A549 (cell line): ENCODE results near the gene CASK. TPM values are rescaled to one million over a fixed set of nuclear protein-coding genes. Genes with fewer than 3 reads are reported as not detected.
A peak's percentile ranks its signal among the peaks of the same experiment; 100 is the strongest.

Source experiments
- ATAC-seq, 2 experiments: fragments of 200-7000 bp in 1 of 2; fragments of >200 bp in 1 of 2; cut with Nextera tagmentation in 1 of 2; cut with Tn5 transposase in 1 of 2; 3 replicates each; pipeline versions ENCODE4 v1.8.0 to v1.9.1; 2018 to 2020; ENCODE audit warnings: mild to moderate bottlenecking in 1 of 2, moderate library complexity in 1 of 2
- CTCF ChIA-PET: fragments of 300-600 bp; sonication (Branson Sonifier 250); formaldehyde crosslinking; extraction: SDS; loops from one replicate; lab custom pipeline; 2021; ENCODE audit warnings: antibody characterized with exemption, inconsistent platforms; lab: Yijun Ruan, JAX
- POLR2A ChIA-PET: fragments of 350-600 bp; formaldehyde crosslinking; extraction: SDS; loops from one replicate; lab custom pipeline; 2021; ENCODE audit warnings: antibody characterized with exemption, inconsistent platforms; lab: Yijun Ruan, JAX
- DNase-seq, 2 experiments: peaks; one replicate each; pipeline versions ENCODE4 v3.0.0 to v3.0.0-alpha.2; 2011 to 2016; ENCODE audit warnings: low read depth in 1 of 2, low spot score in 1 of 2
- FAIRE-seq: peaks from 2 replicates; lab custom pipeline; 2011; peaks lifted over from hg19 to GRCh38; lab: Jason Lieb, UNC
- H3K27ac ChIP-seq, 2 experiments: fragments of >200 bp; sonication (Bioruptor Twin); formaldehyde crosslinking; 3 replicates each; pipeline ENCODE4 v1.5.1; 2016 to 2017
- H3K4me1 ChIP-seq: fragments of >200 bp; sonication (Bioruptor Twin); formaldehyde crosslinking; 3 replicates; pipeline ENCODE4 v1.6.1; 2016
- H3K4me2 ChIP-seq: fragments of >200 bp; sonication (Bioruptor Twin); formaldehyde crosslinking; 3 replicates; pipeline ENCODE4 v1.6.1; 2016
- H3K4me3 ChIP-seq: fragments of >200 bp; sonication (Bioruptor Twin); formaldehyde crosslinking; 3 replicates; pipeline ENCODE4 v1.5.1; 2016
- H3K9me3 ChIP-seq: fragments of >200 bp; sonication (Bioruptor Twin); formaldehyde crosslinking; 3 replicates; pipeline ENCODE4 v1.6.1; 2016
- CEBPB ChIP-seq, 2 experiments: fragments of >200 bp in 1 of 2; sonication (Bioruptor Twin) in 1 of 2; formaldehyde crosslinking in 1 of 2; IDR thresholded peaks; 2 replicates each; pipeline ENCODE4 v1.6.1; 2012 to 2016
- CHD2 ChIP-seq: fragments of 150-350 bp; IDR thresholded peaks from 2 replicates; pipeline ENCODE4 v1.6.1; 2014; ENCODE audit warnings: low read length; ENCODE audit not compliant: partially characterized antibody
- CHD4 ChIP-seq: fragments of 200-600 bp; sonication (generic); IDR thresholded peaks from 2 replicates; pipeline ENCODE4 v1.6.1; 2016; ENCODE audit warnings: antibody characterized with exemption, mild to moderate bottlenecking, borderline replicate concordance
- EP300 ChIP-seq, 2 experiments: fragments of >200 bp; sonication (Bioruptor Twin); formaldehyde crosslinking; IDR thresholded peaks; 2 replicates in 1 of 2; 3 replicates in 1 of 2; pipeline ENCODE4 v1.6.1; 2016 to 2017
- HDAC2 ChIP-seq: fragments of 200-600 bp; sonication (generic); IDR thresholded peaks from 2 replicates; pipeline ENCODE4 v1.6.1; 2016
- HEYL ChIP-seq: fragments of 250-450 bp; sonication (Bioruptor Pico); IDR thresholded peaks from 2 replicates; pipeline ENCODE4 v1.8.0; 2021; ENCODE audit warnings: mild to moderate bottlenecking, moderate library complexity
- HOXA7 ChIP-seq: fragments of 250-450 bp; sonication (Bioruptor Pico); IDR thresholded peaks from 2 replicates; pipeline ENCODE4 v1.5.0; 2020; ENCODE audit warnings: mild to moderate bottlenecking, moderate library complexity
- JUN ChIP-seq, 2 experiments: fragments of >200 bp; sonication (Bioruptor Twin); formaldehyde crosslinking; IDR thresholded peaks; 2 replicates in 1 of 2; 3 replicates in 1 of 2; pipeline ENCODE4 v1.6.1; 2016 to 2017
- JUNB ChIP-seq: fragments of >200 bp; sonication (Bioruptor Twin); formaldehyde crosslinking; IDR thresholded peaks from 2 replicates; pipeline ENCODE4 v1.6.1; 2016
- KDM1A ChIP-seq: fragments of 200-600 bp; sonication (generic); IDR thresholded peaks from 2 replicates; pipeline ENCODE4 v1.6.1; 2016; ENCODE audit warnings: low read depth, mild to moderate bottlenecking
- MAFK ChIP-seq: fragments of 450-650 bp; IDR thresholded peaks from 2 replicates; pipeline ENCODE4 v1.6.1; 2014; ENCODE audit not compliant: partially characterized antibody
- NR3C1 ChIP-seq: fragments of >200 bp; sonication (Bioruptor Twin); formaldehyde crosslinking; IDR thresholded peaks from 3 replicates; pipeline ENCODE4 v1.6.1; 2017
- POLR2AphosphoS2 ChIP-seq: conservative IDR thresholded peaks from 2 replicates; pipeline ENCODE4 v1.6.1; 2012; ENCODE audit warnings: low read length, improper control_type of control experiment, inconsistent platforms
- SMC3 ChIP-seq: fragments of >200 bp; sonication (Bioruptor Twin); formaldehyde crosslinking; IDR thresholded peaks from 3 replicates; pipeline ENCODE4 v1.6.1; 2018; ENCODE audit warnings: inconsistent platforms
- SREBF2 ChIP-seq: fragments of 450-650 bp; IDR thresholded peaks from 2 replicates; pipeline ENCODE4 v1.6.1; 2014; ENCODE audit warnings: mild to moderate bottlenecking, moderate library complexity
- ZFP36 ChIP-seq: fragments of 450-650 bp; IDR thresholded peaks from 2 replicates; pipeline ENCODE4 v1.6.1; 2014; ENCODE audit warnings: borderline replicate concordance; ENCODE audit not compliant: partially characterized antibody
- ZSCAN20 ChIP-seq: fragments of 250-450 bp; sonication (Bioruptor Pico); IDR thresholded peaks from 2 replicates; pipeline ENCODE4 v1.8.0; 2022; ENCODE audit warnings: mild to moderate bottlenecking, moderate library complexity
- WGBS: methylation state at CpG from one replicate; pipeline ENCODE4 v1.1.6; 2017; ENCODE audit errors: missing lambda C conversion rate; 5-methylcytosine and 5-hydroxymethylcytosine counted together
- polyA plus RNA-seq, 4 experiments: library from polyadenylated mRNA; depleted of rRNA in 3 of 4; stranded (reverse); fragments of >200 nt; fragmentation: RNase III in 1 of 4; extraction: RNeasy Plus Mini Kit Qiagen cat#74134 plus additional on column Dnase treatment in 1 of 4; gene quantifications; 2 replicates in 3 of 4; 3 replicates in 1 of 4; pipeline ENCODE4 v1.2.3, GENCODE V29; 2011 to 2017
- TF ChIP-seq, protein P1 (sequence below): fragments of 250-450 bp; sonication (Bioruptor Pico); IDR thresholded peaks from 2 replicates; pipeline ENCODE4 v1.5.0; 2021; ENCODE audit warnings: mild to moderate bottlenecking, moderate library complexity, borderline replicate concordance
- TF ChIP-seq, protein P2 (sequence below): fragments of 200-600 bp; sonication (generic); IDR thresholded peaks from 2 replicates; pipeline ENCODE4 v1.6.1; 2016; ENCODE audit warnings: antibody characterized with exemption, mild to moderate bottlenecking, moderate library complexity

The CASK gene
- polyA plus RNA-seq, 2 of the 4 experiments (the other 2 are of a cell fraction) = 23.3 to 57.6 TPM

DNA sequence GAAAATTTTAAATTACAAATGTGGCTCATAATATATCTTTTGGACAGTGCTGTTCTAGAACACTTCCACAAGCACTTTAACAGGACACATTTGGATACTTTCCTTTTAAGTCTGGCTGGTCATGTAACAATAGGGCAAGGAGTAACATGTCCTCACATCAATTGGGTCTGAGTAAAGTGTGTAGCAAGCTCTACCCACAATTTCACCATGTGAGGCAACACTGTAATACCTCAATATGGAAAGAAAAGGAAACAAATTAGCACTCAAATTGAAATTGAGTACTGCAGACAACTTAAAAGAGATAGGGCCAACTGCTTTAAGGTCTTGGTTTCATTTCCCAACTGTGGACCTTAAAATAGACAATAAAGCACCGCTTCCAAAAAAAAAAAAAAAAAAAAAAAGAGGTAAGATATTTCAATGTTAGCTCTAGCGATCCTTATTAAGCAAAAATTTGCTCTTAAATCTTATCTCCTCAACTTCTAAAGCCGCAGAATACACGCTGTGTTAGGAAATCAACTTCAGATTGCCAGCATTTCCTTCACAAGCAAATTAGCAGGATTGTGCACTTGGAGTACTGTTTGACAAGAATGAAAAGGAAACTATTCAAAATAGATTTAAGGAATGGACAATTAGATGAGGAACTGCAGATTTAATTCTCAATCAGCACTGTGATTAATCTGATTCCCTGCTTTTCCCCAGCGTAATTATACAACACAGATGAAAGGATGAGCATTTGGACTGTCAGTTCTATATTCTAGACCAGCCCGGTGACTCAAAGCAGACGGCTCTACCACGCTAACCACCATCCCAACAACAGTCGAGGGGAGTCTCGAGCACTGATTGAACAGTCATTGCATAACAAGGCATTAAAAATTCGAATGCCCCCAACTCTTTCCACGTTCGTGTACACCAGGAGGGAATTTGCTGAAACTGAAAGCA lies 1.6 kb downstream of the CASK start:
- FAIRE-seq (peak; percentile 77), ATAC-seq (peak in 1 of 2 experiments; percentile 35; a peak in 2 of 6 replicates), DNase-seq (no peak)
- WGBS = 2% methylated on average over 13 of the region's 13 CpGs
- TF ChIP-seq ZSCAN20 (CRISPR knock-in tag) (no peak), MAFK (no peak), CEBPB (IDR thresholded peaks at IDR 0.05) (0 out of 4 replicates have a peak, but pooled peaks of 1 of the 2 experiments have one; percentile 17)
- TF ChIP-seq, protein P1, sequence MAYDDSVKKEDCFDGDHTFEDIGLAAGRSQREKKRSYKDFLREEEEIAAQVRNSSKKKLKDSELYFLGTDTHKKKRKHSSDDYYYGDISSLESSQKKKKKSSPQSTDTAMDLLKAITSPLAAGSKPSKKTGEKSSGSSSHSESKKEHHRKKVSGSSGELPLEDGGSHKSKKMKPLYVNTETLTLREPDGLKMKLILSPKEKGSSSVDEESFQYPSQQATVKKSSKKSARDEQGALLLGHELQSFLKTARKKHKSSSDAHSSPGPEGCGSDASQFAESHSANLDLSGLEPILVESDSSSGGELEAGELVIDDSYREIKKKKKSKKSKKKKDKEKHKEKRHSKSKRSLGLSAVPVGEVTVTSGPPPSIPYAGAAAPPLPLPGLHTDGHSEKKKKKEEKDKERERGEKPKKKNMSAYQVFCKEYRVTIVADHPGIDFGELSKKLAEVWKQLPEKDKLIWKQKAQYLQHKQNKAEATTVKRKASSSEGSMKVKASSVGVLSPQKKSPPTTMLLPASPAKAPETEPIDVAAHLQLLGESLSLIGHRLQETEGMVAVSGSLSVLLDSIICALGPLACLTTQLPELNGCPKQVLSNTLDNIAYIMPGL (CRISPR knock-in tag) = no peak
- Histone ChIP-seq H3K4me1 (peaks cover 15% of the 10 kb centered on the region; the same call in 2 of the 3 replicates), H3K4me3 (peak overlapping the region; percentile 63), H3K9me3 (no peaks in the 10 kb centered on the region), H3K4me2 (peak overlapping the region; percentile 78), H3K27ac (peak overlapping the region; percentile 90 to 98)
- CTCF ChIA-PET = interaction anchor here (0.6 to 1.0 kb wide), 2 partner anchors 140 to 497 kb away, joined by 3 read pairs; no protein-coding TSS in a partner anchor
- POLR2A ChIA-PET = interaction anchor here (0.6 kb wide), 1 partner anchor 918 kb away, joined by 3 read pairs; no protein-coding TSS in a partner anchor

DNA sequence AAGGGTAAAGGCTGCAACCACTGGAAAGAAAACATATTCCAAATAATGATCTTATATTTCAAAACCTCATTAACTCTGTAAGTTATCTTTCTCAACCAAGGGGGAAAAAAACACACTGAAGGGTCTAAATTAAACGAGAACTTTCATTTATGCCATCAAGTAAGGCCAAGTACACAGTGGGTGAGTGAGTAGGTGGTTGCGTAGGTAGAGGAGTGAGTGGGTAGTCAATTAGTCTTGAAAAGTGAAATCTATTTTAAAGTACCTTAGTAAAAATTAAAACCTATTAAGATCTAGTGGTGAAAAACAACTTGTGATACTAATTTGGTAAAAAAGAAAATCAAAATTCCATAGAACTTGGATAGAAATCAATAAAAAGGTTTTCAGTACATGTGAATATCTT lies 3.5 kb downstream of the CASK start:
- POLR2A ChIA-PET = no interaction called here
- TF ChIP-seq, protein P2, sequence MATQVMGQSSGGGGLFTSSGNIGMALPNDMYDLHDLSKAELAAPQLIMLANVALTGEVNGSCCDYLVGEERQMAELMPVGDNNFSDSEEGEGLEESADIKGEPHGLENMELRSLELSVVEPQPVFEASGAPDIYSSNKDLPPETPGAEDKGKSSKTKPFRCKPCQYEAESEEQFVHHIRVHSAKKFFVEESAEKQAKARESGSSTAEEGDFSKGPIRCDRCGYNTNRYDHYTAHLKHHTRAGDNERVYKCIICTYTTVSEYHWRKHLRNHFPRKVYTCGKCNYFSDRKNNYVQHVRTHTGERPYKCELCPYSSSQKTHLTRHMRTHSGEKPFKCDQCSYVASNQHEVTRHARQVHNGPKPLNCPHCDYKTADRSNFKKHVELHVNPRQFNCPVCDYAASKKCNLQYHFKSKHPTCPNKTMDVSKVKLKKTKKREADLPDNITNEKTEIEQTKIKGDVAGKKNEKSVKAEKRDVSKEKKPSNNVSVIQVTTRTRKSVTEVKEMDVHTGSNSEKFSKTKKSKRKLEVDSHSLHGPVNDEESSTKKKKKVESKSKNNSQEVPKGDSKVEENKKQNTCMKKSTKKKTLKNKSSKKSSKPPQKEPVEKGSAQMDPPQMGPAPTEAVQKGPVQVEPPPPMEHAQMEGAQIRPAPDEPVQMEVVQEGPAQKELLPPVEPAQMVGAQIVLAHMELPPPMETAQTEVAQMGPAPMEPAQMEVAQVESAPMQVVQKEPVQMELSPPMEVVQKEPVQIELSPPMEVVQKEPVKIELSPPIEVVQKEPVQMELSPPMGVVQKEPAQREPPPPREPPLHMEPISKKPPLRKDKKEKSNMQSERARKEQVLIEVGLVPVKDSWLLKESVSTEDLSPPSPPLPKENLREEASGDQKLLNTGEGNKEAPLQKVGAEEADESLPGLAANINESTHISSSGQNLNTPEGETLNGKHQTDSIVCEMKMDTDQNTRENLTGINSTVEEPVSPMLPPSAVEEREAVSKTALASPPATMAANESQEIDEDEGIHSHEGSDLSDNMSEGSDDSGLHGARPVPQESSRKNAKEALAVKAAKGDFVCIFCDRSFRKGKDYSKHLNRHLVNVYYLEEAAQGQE = no peak
- H3K4me3 ChIP-seq = no peak overlapping the region
- no peak overlapping the region for H3K4me2 ChIP-seq
- FAIRE-seq (no peak), ATAC-seq (no peak), DNase-seq (no peak)
- no peak overlapping the region for H3K27ac ChIP-seq
- CTCF ChIA-PET = no interaction called here
- H3K4me1 ChIP-seq = peaks cover 15% of the 10 kb centered on the region; the same call in 2 of the 3 replicates
- no peaks in the 10 kb centered on the region for H3K9me3 ChIP-seq
- WGBS = 86% methylated on average over 2 of the region's 2 CpGs

DNA sequence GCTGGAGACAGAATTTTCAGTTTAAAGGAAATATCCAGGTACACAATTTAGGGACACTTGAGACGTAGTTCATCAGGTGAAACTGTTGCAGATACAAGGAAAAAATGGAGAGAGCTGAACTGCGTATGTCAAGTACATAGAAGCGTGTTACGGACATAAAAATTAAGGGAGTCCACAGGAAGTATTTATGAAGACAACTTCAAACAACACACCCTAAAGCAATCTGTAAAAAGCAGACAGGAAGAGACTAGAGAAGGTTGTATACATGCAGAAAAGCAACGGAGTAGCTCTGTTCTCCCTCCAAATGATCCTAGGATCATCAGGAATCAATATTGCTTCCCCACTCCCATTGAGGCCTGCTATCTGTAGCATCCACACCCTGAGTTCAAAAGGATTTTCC lies 5.8 kb downstream of the CASK start:
- H3K9me3 ChIP-seq = no peaks in the 10 kb centered on the region
- ATAC-seq (no peak), DNase-seq (no peak), FAIRE-seq (no peak)
- peaks cover 15% of the 10 kb centered on the region; the same call in 2 of the 3 replicates for H3K4me1 ChIP-seq
- H3K27ac ChIP-seq = no peak overlapping the region
- 90% methylated on average over 5 of the region's 5 CpGs for WGBS
- no peak for TF ChIP-seq SMC3
- no peak for TF ChIP-seq NR3C1
- TF ChIP-seq HOXA7 = no peak
- TF ChIP-seq SREBF2 = no peak
- ChIA-PET CTCF (interaction anchor here (0.6 kb wide), 1 partner anchor 795 kb away, joined by 3 read pairs; no protein-coding TSS in a partner anchor), POLR2A (no interaction called here)
- no peak overlapping the region for H3K4me3 ChIP-seq
- no peak overlapping the region for H3K4me2 ChIP-seq

DNA sequence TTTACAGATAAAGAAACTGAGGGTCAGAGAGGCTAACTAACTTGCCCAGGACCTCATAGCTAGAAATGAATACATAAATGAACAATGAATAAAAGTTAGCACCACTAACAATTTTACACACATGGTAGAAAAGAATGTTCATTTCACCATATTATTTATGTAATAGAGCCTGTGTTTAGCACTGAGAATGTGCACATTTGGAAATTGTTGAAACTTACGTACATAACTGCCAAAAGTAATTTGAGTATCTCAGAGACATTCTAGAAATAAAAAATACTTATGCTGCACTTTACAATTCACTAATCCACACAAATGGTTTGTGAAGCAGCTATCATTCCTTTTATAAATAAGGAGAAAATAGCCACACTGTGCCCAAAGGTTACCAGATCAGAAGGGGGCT lies 9.9 kb downstream of the CASK start:
- POLR2A ChIA-PET = no interaction called here
- H3K4me2 ChIP-seq = no peak overlapping the region
- TF ChIP-seq POLR2AphosphoS2 (no peak), JUNB (no peak), KDM1A (no peak), HOXA7 (no peak), CHD4 (no peak), HEYL (CRISPR knock-in tag) (no peak), JUN (IDR thresholded peaks at IDR 0.05) (no peak), EP300 (IDR thresholded peaks at IDR 0.05) (no peak), NR3C1 (no peak), CHD2 (no peak), ZFP36 (no peak), HDAC2 (no peak)
- TF ChIP-seq, protein P2 = no peak

More for the DNA sequence above, 9.9 kb downstream of the CASK start:
- CTCF ChIA-PET = no interaction called here
- 85% methylated on average over 1 of the region's 1 CpG for WGBS
- Histone ChIP-seq H3K27ac (no peak overlapping the region), H3K4me3 (no peak overlapping the region), H3K4me1 (no peaks in the 10 kb centered on the region), H3K9me3 (no peaks in the 10 kb centered on the region)
- DNase-seq (no peak), ATAC-seq (no peak), FAIRE-seq (peak; percentile 70)
